Ishikawa (cell line): ENCODE data around the gene DAB2IP.

Source experiments
- CEBPB ChIP-seq: IDR thresholded peaks from 2 replicates; pipeline ENCODE4 v1.6.1; 2012
- CREB1 ChIP-seq: IDR thresholded peaks from 2 replicates; pipeline ENCODE4 v1.6.1; 2012; ENCODE audit warnings: low read depth
- EGR1 ChIP-seq: IDR thresholded peaks from 2 replicates; pipeline ENCODE4 v1.6.1; 2012
- EP300 ChIP-seq: IDR thresholded peaks from 2 replicates; pipeline ENCODE4 v1.6.1; 2012; ENCODE audit warnings: borderline replicate concordance
- FOXM1 ChIP-seq: IDR thresholded peaks from 2 replicates; pipeline ENCODE4 v1.6.1; 2012; ENCODE audit warnings: low read depth, borderline replicate concordance
- NFIC ChIP-seq: IDR thresholded peaks from 2 replicates; pipeline ENCODE4 v1.6.1; 2012
- RAD21 ChIP-seq: IDR thresholded peaks from 2 replicates; pipeline ENCODE4 v1.6.1; 2012; ENCODE audit warnings: low read depth
- TAF1 ChIP-seq: IDR thresholded peaks from 2 replicates; pipeline ENCODE4 v1.6.1; 2012; ENCODE audit warnings: low read depth, mild to moderate bottlenecking
- TCF12 ChIP-seq: IDR thresholded peaks from 2 replicates; pipeline ENCODE4 v1.6.1; 2012; ENCODE audit warnings: low read depth
- TEAD4 ChIP-seq: IDR thresholded peaks from 2 replicates; pipeline ENCODE4 v1.6.1; 2012
- USF1 ChIP-seq: IDR thresholded peaks from 2 replicates; pipeline ENCODE4 v1.6.1; 2012
- YY1 ChIP-seq: IDR thresholded peaks from 2 replicates; pipeline ENCODE4 v1.6.1; 2012; ENCODE audit warnings: low read depth
- ZBTB7A ChIP-seq: IDR thresholded peaks from 2 replicates; pipeline ENCODE4 v1.6.1; 2012; ENCODE audit warnings: low read depth
- TF ChIP-seq, protein P1 (sequence below): IDR thresholded peaks from 2 replicates; pipeline ENCODE4 v1.6.1; 2012
- TF ChIP-seq, protein P2 (sequence below): IDR thresholded peaks from 2 replicates; pipeline ENCODE4 v1.6.1; 2012; ENCODE audit warnings: low read depth, mild to moderate bottlenecking

DAB2IP gene

GRCh38 chr9:121781145-121781548, 129.7 kb downstream of the DAB2IP start:
- TF ChIP-seq TEAD4 (no peak), NFIC (no peak), TCF12 (no peak), CREB1 (no peak), FOXM1 (no peak), RAD21 (no peak), CEBPB (no peak), USF1 (no peak), EGR1 (no peak), ZBTB7A (no peak), YY1 (no peak)
- TF ChIP-seq, protein P1, sequence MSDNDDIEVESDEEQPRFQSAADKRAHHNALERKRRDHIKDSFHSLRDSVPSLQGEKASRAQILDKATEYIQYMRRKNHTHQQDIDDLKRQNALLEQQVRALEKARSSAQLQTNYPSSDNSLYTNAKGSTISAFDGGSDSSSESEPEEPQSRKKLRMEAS, result no peak
- TF ChIP-seq, protein P2, sequence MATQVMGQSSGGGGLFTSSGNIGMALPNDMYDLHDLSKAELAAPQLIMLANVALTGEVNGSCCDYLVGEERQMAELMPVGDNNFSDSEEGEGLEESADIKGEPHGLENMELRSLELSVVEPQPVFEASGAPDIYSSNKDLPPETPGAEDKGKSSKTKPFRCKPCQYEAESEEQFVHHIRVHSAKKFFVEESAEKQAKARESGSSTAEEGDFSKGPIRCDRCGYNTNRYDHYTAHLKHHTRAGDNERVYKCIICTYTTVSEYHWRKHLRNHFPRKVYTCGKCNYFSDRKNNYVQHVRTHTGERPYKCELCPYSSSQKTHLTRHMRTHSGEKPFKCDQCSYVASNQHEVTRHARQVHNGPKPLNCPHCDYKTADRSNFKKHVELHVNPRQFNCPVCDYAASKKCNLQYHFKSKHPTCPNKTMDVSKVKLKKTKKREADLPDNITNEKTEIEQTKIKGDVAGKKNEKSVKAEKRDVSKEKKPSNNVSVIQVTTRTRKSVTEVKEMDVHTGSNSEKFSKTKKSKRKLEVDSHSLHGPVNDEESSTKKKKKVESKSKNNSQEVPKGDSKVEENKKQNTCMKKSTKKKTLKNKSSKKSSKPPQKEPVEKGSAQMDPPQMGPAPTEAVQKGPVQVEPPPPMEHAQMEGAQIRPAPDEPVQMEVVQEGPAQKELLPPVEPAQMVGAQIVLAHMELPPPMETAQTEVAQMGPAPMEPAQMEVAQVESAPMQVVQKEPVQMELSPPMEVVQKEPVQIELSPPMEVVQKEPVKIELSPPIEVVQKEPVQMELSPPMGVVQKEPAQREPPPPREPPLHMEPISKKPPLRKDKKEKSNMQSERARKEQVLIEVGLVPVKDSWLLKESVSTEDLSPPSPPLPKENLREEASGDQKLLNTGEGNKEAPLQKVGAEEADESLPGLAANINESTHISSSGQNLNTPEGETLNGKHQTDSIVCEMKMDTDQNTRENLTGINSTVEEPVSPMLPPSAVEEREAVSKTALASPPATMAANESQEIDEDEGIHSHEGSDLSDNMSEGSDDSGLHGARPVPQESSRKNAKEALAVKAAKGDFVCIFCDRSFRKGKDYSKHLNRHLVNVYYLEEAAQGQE, result no peak

- TF ChIP-seq RAD21, result no peak
- no peak for TF ChIP-seq CEBPB
- TF ChIP-seq YY1, result no peak
- no peak for TF ChIP-seq FOXM1
- TF ChIP-seq EGR1, result no peak
- TF ChIP-seq TEAD4, result no peak
- TF ChIP-seq TCF12, result no peak
- TF ChIP-seq, protein P2, result no peak
- TF ChIP-seq CREB1, result no peak
- TF ChIP-seq ZBTB7A, result no peak
- TF ChIP-seq TAF1, result no peak
- no peak for TF ChIP-seq USF1
- TF ChIP-seq, protein P1, result no peak
- TF ChIP-seq EP300, result no peak
- TF ChIP-seq NFIC, result no peak
Measured at GRCh38 chr9:121781701-121782464, 130.4 kb downstream of the DAB2IP start.

DNA sequence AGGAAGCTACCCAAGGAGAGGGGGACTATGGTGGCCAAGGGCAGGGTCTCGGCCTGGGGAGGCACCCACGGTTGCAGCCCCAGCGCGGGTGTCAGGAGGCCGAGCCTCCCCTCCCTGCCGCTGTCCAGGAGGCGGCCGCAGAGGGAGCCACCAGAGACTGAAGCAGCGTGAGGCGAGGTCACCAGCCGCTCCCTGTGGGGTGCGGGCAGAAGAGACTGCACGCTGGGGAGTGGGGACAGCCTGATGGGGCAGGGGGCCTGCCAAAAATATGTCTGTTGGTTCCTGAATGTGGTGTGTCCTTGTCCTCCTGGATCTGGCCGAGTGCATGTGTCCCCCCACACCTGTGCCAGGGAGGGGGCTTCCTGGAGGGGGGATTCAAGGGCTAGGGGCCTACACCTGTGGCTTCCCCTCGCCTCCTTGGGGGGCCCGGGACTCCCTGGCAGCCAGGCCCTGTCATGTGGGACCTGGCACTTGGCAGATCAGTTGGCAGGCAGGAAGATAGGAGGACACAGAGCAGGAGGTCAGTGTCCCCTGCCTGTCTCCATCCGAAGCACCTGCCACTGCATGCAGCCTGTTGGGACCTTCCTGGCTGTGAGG, 131.2 kb downstream of the DAB2IP start:
- TF ChIP-seq USF1, result no peak
- TF ChIP-seq, protein P1, result no peak
- no peak for TF ChIP-seq CEBPB
- TF ChIP-seq NFIC, result no peak
- no peak for TF ChIP-seq TEAD4

GRCh38 chr9:121783111-121783510, 131.7 kb downstream of the DAB2IP start:
- TF ChIP-seq CEBPB, result no peak
- no peak for TF ChIP-seq TAF1
- TF ChIP-seq NFIC, result no peak
- TF ChIP-seq YY1, result no peak
- TF ChIP-seq CREB1, result no peak
- TF ChIP-seq, protein P2, result no peak
- no peak for TF ChIP-seq USF1
- TF ChIP-seq, protein P1, result no peak
